Endothelial cell of umbilical vein (primary cell): ENCODE data around the gene C16orf87. TPM values are rescaled to one million over a fixed set of nuclear protein-coding genes. Genes with fewer than 3 reads are reported as not detected.

Source experiments
- BruUV-seq: library from RNA; stranded (reverse); fragments of 400-500 nt; replicated peaks from 2 replicates; lab custom pipeline; 2021; lab: Mats Ljungman, UMichigan
- CTCF ChIA-PET: fragments of 300-600, 350-600 bp; sonication (Branson Sonifier 250); formaldehyde crosslinking; loops from one replicate; lab custom pipeline; 2021; ENCODE audit warnings: antibody characterized with exemption, inconsistent platforms; lab: Charles Lee
- POLR2A ChIA-PET: fragments of 300-600, 350-600 bp; sonication (Branson Sonifier 250); formaldehyde crosslinking; loops from one replicate; lab custom pipeline; 2021; ENCODE audit warnings: antibody characterized with exemption, inconsistent platforms; lab: Charles Lee
- DNase-seq: peaks from one replicate; pipeline ENCODE4 v3.0.0-alpha.2; 2011; ENCODE audit warnings: low read depth, low spot score
- FAIRE-seq: peaks from 2 replicates; lab custom pipeline; 2011; peaks lifted over from hg19 to GRCh38; lab: Jason Lieb, UNC
- H2AFZ ChIP-seq: 2 replicates; pipeline ENCODE4 v1.6.0; 2012; ENCODE audit warnings: low read depth, low read length, control low read depth, inconsistent platforms
- H3K27ac ChIP-seq: 2 replicates; pipeline ENCODE4 v1.5.1; 2011; ENCODE audit warnings: low read depth, mild to moderate bottlenecking, control low read depth, low read length, moderate library complexity; ENCODE audit not compliant: insufficient read depth
- H3K27me3 ChIP-seq, 2 experiments: 2 replicates each; pipeline versions ENCODE4 v1.6.0 to v1.6.1; 2011; ENCODE audit warnings: low read length in 2 of 2, mixed read lengths in 1 of 2; ENCODE audit not compliant: control insufficient read depth in 2 of 2, insufficient read depth in 2 of 2
- H3K36me3 ChIP-seq, 2 experiments: 2 replicates in 1 of 2; 3 replicates in 1 of 2; pipeline ENCODE4 v1.5.1; 2011; ENCODE audit warnings: low read length in 2 of 2, mild to moderate bottlenecking in 1 of 2, moderate library complexity in 1 of 2; ENCODE audit not compliant: control insufficient read depth in 2 of 2, insufficient read depth in 2 of 2; ENCODE audit errors: extremely low read depth in 1 of 2
- H3K4me1 ChIP-seq: 3 replicates; pipeline ENCODE4 v1.5.1; 2011; ENCODE audit warnings: mild to moderate bottlenecking, low read length; ENCODE audit not compliant: control insufficient read depth, insufficient read depth; ENCODE audit errors: extremely low read depth
- H3K4me2 ChIP-seq: 2 replicates; pipeline ENCODE4 v1.6.1; 2011; ENCODE audit warnings: low read length, control low read depth, mixed read lengths; ENCODE audit not compliant: insufficient read depth
- H3K4me3 ChIP-seq, 3 experiments: fragments of 200-600 bp in 1 of 3; sonication (generic), shearing (Covaris generic) in 1 of 3; replicated peaks in 1 of 3; 2 replicates each; pipeline ENCODE4 v1.5.1; 2011 to 2016; ENCODE audit warnings: control low read depth in 3 of 3, low read length in 3 of 3, mild to moderate bottlenecking in 2 of 3, inconsistent platforms in 1 of 3, low read depth in 1 of 3, moderate library complexity in 1 of 3; ENCODE audit not compliant: insufficient read depth in 1 of 3
- H3K79me2 ChIP-seq: 2 replicates; pipeline ENCODE4 v1.6.0; 2012; ENCODE audit warnings: low read length, inconsistent platforms; ENCODE audit not compliant: control insufficient read depth, insufficient read depth
- H3K9ac ChIP-seq: replicated peaks from 2 replicates; pipeline ENCODE3; 2011; ENCODE audit warnings: low read length, control low read depth; ENCODE audit not compliant: insufficient read depth; ENCODE audit errors: extremely low read depth
- H3K9me1 ChIP-seq: replicated peaks from 3 replicates; pipeline ENCODE4 v1.6.0; 2011; ENCODE audit warnings: mild to moderate bottlenecking, low read length; ENCODE audit not compliant: control insufficient read depth, insufficient read depth; ENCODE audit errors: extremely low read depth
- H3K9me3 ChIP-seq: replicated peaks from 2 replicates; pipeline ENCODE4 v1.5.1; 2012; ENCODE audit warnings: low read length, inconsistent platforms; ENCODE audit not compliant: control insufficient read depth, insufficient read depth
- H4K20me1 ChIP-seq: replicated peaks from 2 replicates; pipeline ENCODE3; 2011; ENCODE audit warnings: mild to moderate bottlenecking, low read length; ENCODE audit not compliant: control insufficient read depth, insufficient read depth; ENCODE audit errors: extremely low read depth
- EZH2 ChIP-seq: IDR thresholded peaks from 2 replicates; pipeline ENCODE4 v1.6.1; 2012; ENCODE audit warnings: borderline replicate concordance, low read depth, mild to moderate bottlenecking, moderate library complexity, low read length, inconsistent platforms; ENCODE audit not compliant: severe bottlenecking
- GATA2 ChIP-seq: IDR thresholded peaks from 2 replicates; pipeline ENCODE4 v1.7.0; 2011; ENCODE audit warnings: low read depth, mild to moderate bottlenecking, moderate library complexity, mixed read lengths, low read length; ENCODE audit not compliant: insufficient read length, insufficient read depth
- JUN ChIP-seq: IDR thresholded peaks from 2 replicates; pipeline ENCODE4 v1.6.1; 2011; ENCODE audit warnings: borderline replicate concordance, low read depth; ENCODE audit not compliant: insufficient read length, insufficient read depth
- MYC ChIP-seq: IDR thresholded peaks from one replicate; pipeline ENCODE4 v1.6.1; 2011; ENCODE audit warnings: mild to moderate bottlenecking, low read depth, low read length
- POLR2AphosphoS5 ChIP-seq: IDR thresholded peaks from 2 replicates; pipeline ENCODE4 v1.6.1; 2012; ENCODE audit warnings: low read depth, mild to moderate bottlenecking, control low read depth, low read length, moderate library complexity; ENCODE audit not compliant: insufficient read depth
- dilution Hi-C: fragments of 300-500 bp; cut with MboI; formaldehyde crosslinking; loops from one replicate; pipeline ENCODE4 v1.15.0; 2019; ENCODE audit warnings: low sequenced_read_pairs; ENCODE audit not compliant: extremely low pct_ligation_motif_present
- intact Hi-C: fragments of 100-400 bp; cut with micrococcal nuclease; formaldehyde crosslinking; loops from one replicate; pipeline ENCODE4 v1.10.0; 2022
- polyA plus RNA-seq, 4 experiments: library from polyadenylated mRNA; depleted of rRNA in 3 of 4; stranded (reverse) in 3 of 4; unstranded in 1 of 4; fragments of >200 nt; gene quantifications; 2 replicates each; pipeline versions ENCODE4 v1.2.1 to v1.2.3, GENCODE V29; 2011 to 2012; ENCODE audit warnings: missing spikeins in 1 of 4
- total RNA-seq: library from RNA; stranded (reverse); gene quantifications from 2 replicates; pipeline ENCODE4 v1.2.3, GENCODE V29; 2021
- TF ChIP-seq, protein P1 (sequence below): IDR thresholded peaks from 2 replicates; pipeline ENCODE4 v1.6.1; 2011; ENCODE audit not compliant: insufficient read depth, insufficient read length
- TF ChIP-seq, protein P2 (sequence below), 2 donors: IDR thresholded peaks; 1 replicate in 1 of 2; 2 replicates in 1 of 2; pipeline ENCODE4 v1.5.1; 2011; ENCODE audit warnings: low read length in 2 of 2, mild to moderate bottlenecking in 2 of 2, moderate library complexity in 2 of 2, control low read depth in 1 of 2, inconsistent platforms in 1 of 2, low read depth in 1 of 2; ENCODE audit not compliant: insufficient read depth in 1 of 2; ENCODE audit errors: extremely low read depth in 1 of 2

Gene C16orf87
- total and polyA plus RNA-seq, 2 donors (not counting 3 experiments of a cell fraction or from before 2014, with no cell fraction given): 2.4 to 8.5 TPM

DNA sequence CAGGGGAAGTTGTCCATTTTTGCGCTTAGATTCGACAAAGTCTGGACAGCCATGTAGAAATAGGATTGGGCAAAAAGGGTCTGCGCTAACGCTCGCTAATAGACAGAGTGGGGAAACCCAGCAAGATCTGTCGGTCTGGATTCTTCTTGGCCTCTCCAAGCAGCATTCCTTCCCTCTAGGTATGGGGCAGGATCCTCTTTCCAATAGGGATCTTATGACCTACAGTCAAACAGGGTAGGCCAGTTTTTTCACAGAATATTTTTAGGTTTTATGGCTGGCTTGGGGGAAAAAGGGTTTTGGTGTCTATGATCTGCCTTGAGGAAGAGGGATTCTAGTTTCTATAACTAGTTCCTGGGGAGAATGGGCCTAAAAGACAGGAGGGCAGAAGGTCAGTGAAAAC is 27.2 kb upstream of the C16orf87 start:
- H3K9me1 ChIP-seq: no peaks in the 10 kb centered on the region
- H3K4me1 ChIP-seq: peaks cover 4% of the 10 kb centered on the region
- no peaks in the 10 kb centered on the region for H3K9me3 ChIP-seq
- no peak for FAIRE-seq
- intact Hi-C loops: no loop called here
- ChIA-PET CTCF (interaction anchor here (0.8 to 4.2 kb wide), 18 partner anchors 9 to 1308 kb away, joined by 3 to 67 read pairs (median 4); partner anchors contain the start of gene GPT2), POLR2A (no interaction called here)
- no peak overlapping the region for H3K9ac ChIP-seq
- TF ChIP-seq, protein P1, sequence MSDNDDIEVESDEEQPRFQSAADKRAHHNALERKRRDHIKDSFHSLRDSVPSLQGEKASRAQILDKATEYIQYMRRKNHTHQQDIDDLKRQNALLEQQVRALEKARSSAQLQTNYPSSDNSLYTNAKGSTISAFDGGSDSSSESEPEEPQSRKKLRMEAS: no peak
- no TSS peak for BruUV-seq
- no peak for DNase-seq
- H3K27me3 ChIP-seq: no peaks in the 10 kb centered on the region
- no peak overlapping the region for H3K4me3 ChIP-seq
- no peaks in the 10 kb centered on the region for H3K79me2 ChIP-seq
- no peaks in the 10 kb centered on the region for H3K36me3 ChIP-seq
- no peak overlapping the region for H3K4me2 ChIP-seq
- H4K20me1 ChIP-seq: no peaks in the 10 kb centered on the region
- no peak overlapping the region for H3K27ac ChIP-seq
- H2AFZ ChIP-seq: no peak overlapping the region
- dilution Hi-C loops: no loop called here

DNA sequence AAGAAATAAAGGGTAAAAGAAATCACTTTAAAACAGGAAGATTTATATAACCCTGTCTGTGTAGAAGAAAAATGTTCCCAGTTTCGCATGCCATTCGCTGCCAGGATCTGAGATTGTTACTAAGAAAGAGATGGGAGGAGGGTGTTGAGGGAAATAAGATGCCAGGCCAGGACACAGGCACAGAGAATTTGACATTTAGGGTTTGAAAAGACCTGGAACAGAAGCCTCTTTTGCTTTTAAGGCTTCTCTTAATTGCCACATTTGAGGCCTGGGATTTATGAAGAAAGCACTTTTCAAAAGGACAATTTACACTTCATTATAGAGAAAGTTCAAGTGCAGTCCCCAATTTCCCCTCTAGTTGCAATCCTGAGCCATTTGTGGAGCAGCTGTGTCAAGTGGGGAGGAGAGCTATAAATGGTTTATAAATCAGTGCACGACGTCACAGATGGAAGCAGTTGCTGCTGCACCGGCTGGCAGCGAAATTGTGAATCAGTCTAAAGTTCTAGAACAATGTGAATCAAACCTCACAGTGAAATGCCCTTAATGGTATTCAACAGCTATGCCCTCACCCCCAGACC is 26.5 kb upstream of the C16orf87 start:
- Histone ChIP-seq H2AFZ (no peak overlapping the region), H3K4me2 (no peak overlapping the region), H3K9me3 (no peaks in the 10 kb centered on the region), H3K4me3 (no peak overlapping the region), H3K9ac (no peak overlapping the region), H4K20me1 (no peaks in the 10 kb centered on the region), H3K27ac (no peak overlapping the region), H3K4me1 (peaks cover 4% of the 10 kb centered on the region), H3K36me3 (no peaks in the 10 kb centered on the region), H3K79me2 (no peaks in the 10 kb centered on the region), H3K9me1 (no peaks in the 10 kb centered on the region), H3K27me3 (no peaks in the 10 kb centered on the region)
- intact Hi-C loops (loop anchor here (2.0 kb wide), 1 partner anchor 1307 kb away; no protein-coding TSS in a partner anchor), dilution Hi-C loops (no loop called here)
- no TSS peak for BruUV-seq
- ChIA-PET CTCF (interaction anchor here (0.6 to 4.2 kb wide), 19 partner anchors 8 to 1309 kb away, joined by 3 to 67 read pairs (median 4); partner anchors contain the start of gene GPT2), POLR2A (no interaction called here)
- TF ChIP-seq JUN (no peak), EZH2 (no peak), MYC (no peak), POLR2AphosphoS5 (no peak), GATA2 (no peak)
- TF ChIP-seq, protein P1: no peak
- TF ChIP-seq, protein P2, sequence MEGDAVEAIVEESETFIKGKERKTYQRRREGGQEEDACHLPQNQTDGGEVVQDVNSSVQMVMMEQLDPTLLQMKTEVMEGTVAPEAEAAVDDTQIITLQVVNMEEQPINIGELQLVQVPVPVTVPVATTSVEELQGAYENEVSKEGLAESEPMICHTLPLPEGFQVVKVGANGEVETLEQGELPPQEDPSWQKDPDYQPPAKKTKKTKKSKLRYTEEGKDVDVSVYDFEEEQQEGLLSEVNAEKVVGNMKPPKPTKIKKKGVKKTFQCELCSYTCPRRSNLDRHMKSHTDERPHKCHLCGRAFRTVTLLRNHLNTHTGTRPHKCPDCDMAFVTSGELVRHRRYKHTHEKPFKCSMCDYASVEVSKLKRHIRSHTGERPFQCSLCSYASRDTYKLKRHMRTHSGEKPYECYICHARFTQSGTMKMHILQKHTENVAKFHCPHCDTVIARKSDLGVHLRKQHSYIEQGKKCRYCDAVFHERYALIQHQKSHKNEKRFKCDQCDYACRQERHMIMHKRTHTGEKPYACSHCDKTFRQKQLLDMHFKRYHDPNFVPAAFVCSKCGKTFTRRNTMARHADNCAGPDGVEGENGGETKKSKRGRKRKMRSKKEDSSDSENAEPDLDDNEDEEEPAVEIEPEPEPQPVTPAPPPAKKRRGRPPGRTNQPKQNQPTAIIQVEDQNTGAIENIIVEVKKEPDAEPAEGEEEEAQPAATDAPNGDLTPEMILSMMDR (IDR thresholded peaks at IDR 0.05; ENCODE audit: extremely low read depth in 1 of 2, insufficient read depth in 1 of 2, low read depth in 1 of 2, low read length in 2 of 2): peak; percentile 21 to 27
- FAIRE-seq: no peak
- DNase-seq: peak; percentile 39
